Measurements from ENCODE around the gene SNX32.

- TF ChIP-seq POLR2A (IDR thresholded peaks at IDR 0.05) (no peak), CTCF (IDR thresholded peaks at IDR 0.05) (no peak)
Observed at GRCh38 chr11:65852508-65853245, 18.9 kb downstream of the SNX32 start.
